Measurements from ENCODE around the gene COPS8.

The COPS8 gene

GRCh38 chr2:237085248-237086221, at the start of gene COPS8:
TSS of gene COPS8 (plus strand) at chr2:237085889. CDS start at chr2:237085965, 76 bp downstream.
- DNase-seq = peak; percentile 94

- DNase-seq = no peak
Observed at GRCh38 chr2:237039301-237040031, 46.2 kb upstream of the COPS8 start.

GRCh38 chr2:237041231-237041630, 44.5 kb upstream of the COPS8 start:
- no peak for DNase-seq

GRCh38 chr2:237042101-237042500, 43.6 kb upstream of the COPS8 start:
- DNase-seq = no peak

- no peak for DNase-seq
Observed at GRCh38 chr2:237043866-237044265, 41.8 kb upstream of the COPS8 start.

- DNase-seq = no peak
Observed at GRCh38 chr2:237044281-237044680, 41.4 kb upstream of the COPS8 start.

- no peak for DNase-seq
Observed at GRCh38 chr2:237045449-237045848, 40.2 kb upstream of the COPS8 start.

GRCh38 chr2:237048595-237048994, 37.1 kb upstream of the COPS8 start:
- DNase-seq = no peak

- DNase-seq = no peak
Observed at GRCh38 chr2:237051861-237052260, 33.8 kb upstream of the COPS8 start.

GRCh38 chr2:237053066-237053465, 32.6 kb upstream of the COPS8 start:
- DNase-seq = no peak

- DNase-seq = no peak
Observed at GRCh38 chr2:237055386-237056100, 30.1 kb upstream of the COPS8 start.

- DNase-seq = no peak
Observed at GRCh38 chr2:237056287-237056875, 29.3 kb upstream of the COPS8 start.

GRCh38 chr2:237057107-237057506, 28.6 kb upstream of the COPS8 start:
- no peak for DNase-seq

- DNase-seq = no peak
Observed at GRCh38 chr2:237057893-237058300, 27.8 kb upstream of the COPS8 start.

GRCh38 chr2:237058423-237058822, 27.3 kb upstream of the COPS8 start:
- DNase-seq = no peak

- DNase-seq = peak; percentile 51
Observed at GRCh38 chr2:237059155-237059875, 26.4 kb upstream of the COPS8 start.

GRCh38 chr2:237060534-237061312, 25.0 kb upstream of the COPS8 start:
- DNase-seq = peak; percentile 5

- no peak for DNase-seq
Observed at GRCh38 chr2:237061356-237061755, 24.3 kb upstream of the COPS8 start.

GRCh38 chr2:237062585-237062984, 23.1 kb upstream of the COPS8 start:
- DNase-seq = no peak

- no peak for DNase-seq
Observed at GRCh38 chr2:237064203-237065070, 21.3 kb upstream of the COPS8 start.
